SK-N-MC (cell line): ENCODE data around the gene SNX8.

Source experiments
- EZH2 ChIP-seq: fragments of 200-600 bp; sonication (generic); IDR thresholded peaks from one replicate; pipeline ENCODE4 v1.6.1; 2017; ENCODE audit warnings: antibody characterized with exemption
- FOXP2 ChIP-seq: optimal IDR thresholded peaks from 2 replicates; pipeline ENCODE3; 2011; ENCODE audit warnings: mild to moderate bottlenecking, moderate library complexity; ENCODE audit not compliant: insufficient read depth; ENCODE audit errors: extremely low read length, control extremely low read depth
- POLR2AphosphoS5 ChIP-seq: IDR thresholded peaks from 2 replicates; pipeline ENCODE4 v1.6.1; 2012; ENCODE audit warnings: mild to moderate bottlenecking, low read depth, low read length, borderline replicate concordance

DNA sequence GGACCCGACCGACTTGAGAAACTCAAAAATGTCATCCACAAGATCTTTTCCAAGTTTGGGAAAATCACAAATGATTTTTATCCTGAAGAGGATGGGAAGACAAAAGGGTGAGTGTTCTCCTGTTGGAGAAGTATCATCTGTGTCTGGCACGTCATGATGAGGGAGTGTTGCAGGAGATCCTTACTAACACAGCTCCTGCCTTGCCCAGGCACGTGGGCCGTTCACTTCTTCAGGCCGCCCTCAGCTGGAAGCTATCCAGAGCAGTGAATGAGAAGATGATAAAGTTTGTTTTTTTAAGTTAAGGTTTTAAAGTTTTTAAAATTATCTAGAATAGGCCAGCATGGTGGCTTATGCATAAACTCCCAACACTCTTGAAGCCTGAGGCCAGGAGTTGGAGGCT lies 46.6 kb upstream of the SNX8 start:
- TF ChIP-seq POLR2AphosphoS5: no peak
- TF ChIP-seq EZH2: no peak
- TF ChIP-seq FOXP2: no peak
